H1 (cell line): Measurements from ENCODE around the gene PLXNB2. TPM values are rescaled to one million over a fixed set of nuclear protein-coding genes. Genes with fewer than 3 reads are reported as not detected.

ENCODE experiments used
- CTCF ChIA-PET: fragments of 300-600 bp; sonication (Branson Sonifier 250); formaldehyde crosslinking; loops from one replicate; lab custom pipeline; 2021; ENCODE audit not compliant: partially characterized antibody; lab: Charles Lee
- POLR2A ChIA-PET: fragments of 300-600 bp; sonication (Branson Sonifier 250); formaldehyde crosslinking; loops from one replicate; lab custom pipeline; 2021; ENCODE audit warnings: inconsistent platforms; ENCODE audit not compliant: partially characterized antibody; lab: Charles Lee
- DNase-seq, 2 experiments: peaks; one replicate each; pipeline versions ENCODE4 v3.0.0 to v3.0.0-alpha.2; 2010 to 2022; ENCODE audit warnings: low spot score in 2 of 2, low read depth in 1 of 2, mixed read lengths in 1 of 2
- FAIRE-seq: peaks from 2 replicates; lab custom pipeline; 2011; peaks lifted over from hg19 to GRCh38; lab: Jason Lieb, UNC
- H2AFZ ChIP-seq: 2 replicates; pipeline ENCODE4 v1.8.1; 2012; ENCODE audit warnings: low read length, inconsistent platforms
- H2AK5ac ChIP-seq: 2 replicates; pipeline ENCODE4 v1.6.1; 2013; ENCODE audit warnings: low read depth, low read length
- H2BK120ac ChIP-seq: replicated peaks from 2 replicates; pipeline ENCODE3; 2013; ENCODE audit warnings: low read depth, low read length, inconsistent platforms
- H2BK12ac ChIP-seq: 2 replicates; pipeline ENCODE4 v1.6.1; 2013; ENCODE audit warnings: low read depth, low read length
- H2BK15ac ChIP-seq: 2 replicates; pipeline ENCODE4 v1.6.1; 2013; ENCODE audit warnings: low read length
- H2BK20ac ChIP-seq: 2 replicates; pipeline ENCODE4 v1.6.1; 2013; ENCODE audit warnings: low read length
- H2BK5ac ChIP-seq: 2 replicates; pipeline ENCODE4 v1.6.1; 2013; ENCODE audit warnings: low read depth, low read length
- H3K14ac ChIP-seq: 2 replicates; pipeline ENCODE4 v1.6.1; 2013; ENCODE audit warnings: inconsistent platforms; ENCODE audit not compliant: insufficient read length
- H3K18ac ChIP-seq: 2 replicates; pipeline ENCODE4 v1.6.1; 2013; ENCODE audit warnings: low read length; ENCODE audit errors: extremely low read depth
- H3K23ac ChIP-seq: 2 replicates; pipeline ENCODE4 v1.6.1; 2013; ENCODE audit warnings: inconsistent platforms; ENCODE audit not compliant: insufficient read length
- H3K23me2 ChIP-seq: 2 replicates; pipeline ENCODE4 v1.6.1; 2013; ENCODE audit warnings: low read depth, low read length
- H3K27ac ChIP-seq: 2 replicates; pipeline ENCODE4 v1.6.1; 2011; ENCODE audit warnings: low read depth, low read length, inconsistent platforms
- H3K27me3 ChIP-seq, 4 experiments: replicated peaks in 1 of 4; 1 replicate in 1 of 4; 2 replicates in 3 of 4; pipeline versions ENCODE4 v1.6.1 to v1.8.1; 2011 to 2013; ENCODE audit warnings: low read length in 3 of 4, mild to moderate bottlenecking in 3 of 4, inconsistent platforms in 2 of 4, mixed read lengths in 2 of 4, moderate library complexity in 1 of 4; ENCODE audit not compliant: control insufficient read depth in 3 of 4, insufficient read depth in 3 of 4; ENCODE audit errors: extremely low read depth in 1 of 4
- H3K36me3 ChIP-seq, 4 experiments: 2 replicates each; pipeline versions ENCODE4 v1.6.1 to v1.8.1; 2011 to 2013; ENCODE audit warnings: mild to moderate bottlenecking in 4 of 4, low read length in 3 of 4, moderate library complexity in 2 of 4, control low read depth in 1 of 4, inconsistent platforms in 1 of 4; ENCODE audit not compliant: insufficient read depth in 4 of 4, control insufficient read depth in 2 of 4
- H3K4ac ChIP-seq: replicated peaks from 2 replicates; pipeline ENCODE3; 2013; ENCODE audit warnings: low read length, low read depth, mixed read lengths, inconsistent platforms; ENCODE audit not compliant: insufficient read length
- H3K4me1 ChIP-seq, 4 experiments: replicated peaks in 1 of 4; 1 replicate in 1 of 4; 2 replicates in 3 of 4; pipeline versions ENCODE4 v1.6.1 to v1.8.1; 2011 to 2013; ENCODE audit warnings: low read length in 3 of 4, inconsistent platforms in 2 of 4, mixed read lengths in 1 of 4; ENCODE audit not compliant: insufficient read depth in 4 of 4, control insufficient read depth in 3 of 4
- H3K4me2 ChIP-seq, 2 experiments: 2 replicates each; pipeline versions ENCODE4 v1.6.1 to v1.8.1; 2011 to 2013; ENCODE audit warnings: low read depth in 2 of 2, low read length in 2 of 2, control low read depth in 1 of 2, inconsistent platforms in 1 of 2, mild to moderate bottlenecking in 1 of 2; ENCODE audit not compliant: insufficient read depth in 1 of 2
- H3K4me3 ChIP-seq, 4 experiments: fragments of 200-600, 300-600 bp in 1 of 4; sonication (generic), shearing (Covaris generic), sonication (Bioruptor Twin) in 1 of 4; 2 replicates each; pipeline versions ENCODE4 v1.5.1 to v1.8.1; 2011 to 2016; ENCODE audit warnings: low read length in 4 of 4, low read depth in 3 of 4, control low read depth in 2 of 4, inconsistent platforms in 2 of 4, mild to moderate bottlenecking in 2 of 4, mixed read lengths in 1 of 4, moderate library complexity in 1 of 4; ENCODE audit not compliant: insufficient read depth in 2 of 4; ENCODE audit errors: extremely low read depth in 1 of 4
- H3K56ac ChIP-seq: replicated peaks from 2 replicates; pipeline ENCODE3; 2013; ENCODE audit warnings: low read depth, mild to moderate bottlenecking, mixed read lengths, low read length, inconsistent platforms; ENCODE audit not compliant: insufficient read length
- H3K79me1 ChIP-seq: 2 replicates; pipeline ENCODE4 v1.6.1; 2013; ENCODE audit warnings: low read depth, low read length, control low read depth
- H3K79me2 ChIP-seq, 2 experiments: 2 replicates each; pipeline versions ENCODE4 v1.6.1 to v1.8.1; 2012 to 2013; ENCODE audit warnings: low read length in 2 of 2, mild to moderate bottlenecking in 2 of 2, inconsistent platforms in 1 of 2; ENCODE audit not compliant: insufficient read depth in 2 of 2, control insufficient read depth in 1 of 2
- H3K9ac ChIP-seq, 4 experiments: replicated peaks in 1 of 4; 1 replicate in 1 of 4; 2 replicates in 3 of 4; pipeline versions ENCODE4 v1.6.1 to v1.8.1; 2011 to 2013; ENCODE audit warnings: low read depth in 3 of 4, low read length in 3 of 4, control low read depth in 2 of 4, mild to moderate bottlenecking in 2 of 4, moderate library complexity in 2 of 4, inconsistent platforms in 1 of 4; ENCODE audit errors: extremely low read depth in 1 of 4
- H3K9me3 ChIP-seq, 2 experiments: 2 replicates each; pipeline versions ENCODE4 v1.6.1 to v1.8.1; 2012 to 2013; ENCODE audit warnings: mild to moderate bottlenecking in 2 of 2, moderate library complexity in 2 of 2, control low read depth in 1 of 2, inconsistent platforms in 1 of 2, low read depth in 1 of 2, low read length in 1 of 2, mixed read lengths in 1 of 2; ENCODE audit not compliant: insufficient read depth in 2 of 2
- H4K20me1 ChIP-seq, 2 experiments: replicated peaks in 1 of 2; 2 replicates each; pipeline versions ENCODE3 to v1.8.1; 2011 to 2013; ENCODE audit warnings: inconsistent platforms in 2 of 2, low read length in 2 of 2, mild to moderate bottlenecking in 1 of 2; ENCODE audit not compliant: insufficient read depth in 2 of 2, control insufficient read depth in 1 of 2
- H4K5ac ChIP-seq: 2 replicates; pipeline ENCODE4 v1.6.1; 2013; ENCODE audit warnings: low read length, low read depth, mixed read lengths, inconsistent platforms; ENCODE audit not compliant: insufficient read length
- H4K8ac ChIP-seq: 2 replicates; pipeline ENCODE4 v1.8.0; 2013; ENCODE audit warnings: mild to moderate bottlenecking, moderate library complexity, low read length, inconsistent platforms; ENCODE audit not compliant: insufficient read depth; ENCODE audit errors: extremely low read depth
- H4K91ac ChIP-seq: replicated peaks from 2 replicates; pipeline ENCODE3; 2013; ENCODE audit warnings: low read length, mixed read lengths, inconsistent platforms; ENCODE audit not compliant: insufficient read length
- CREB1 ChIP-seq: IDR thresholded peaks from 2 replicates; pipeline ENCODE4 v1.6.1; 2012; ENCODE audit warnings: inconsistent platforms
- CTCF ChIP-seq, 3 experiments: IDR thresholded peaks; 1 replicate in 2 of 3; 2 replicates in 1 of 3; pipeline versions ENCODE4 v1.5.1 to v1.6.1; 2011; ENCODE audit warnings: low read length in 3 of 3, mild to moderate bottlenecking in 3 of 3, inconsistent platforms in 2 of 3, low read depth in 1 of 3, moderate library complexity in 1 of 3; ENCODE audit not compliant: insufficient read depth in 1 of 3; ENCODE audit errors: control extremely low read depth in 1 of 3
- FOSL1 ChIP-seq: IDR thresholded peaks from 2 replicates; pipeline ENCODE4 v1.6.1; 2011; ENCODE audit warnings: mild to moderate bottlenecking, low read depth, low read length, moderate library complexity; ENCODE audit not compliant: insufficient read depth
- GABPA ChIP-seq: IDR thresholded peaks from 2 replicates; pipeline ENCODE4 v1.6.1; 2011; ENCODE audit warnings: mild to moderate bottlenecking, low read length, moderate library complexity, borderline replicate concordance; ENCODE audit not compliant: insufficient read depth
- RNF2 ChIP-seq: fragments of 200-900, 300-1000 bp; sonication (generic); IDR thresholded peaks from 2 replicates; pipeline ENCODE4 v1.7.1; 2016; ENCODE audit warnings: borderline replicate concordance, low read depth, mild to moderate bottlenecking, antibody characterized with exemption, low read length; ENCODE audit not compliant: poor library complexity, severe bottlenecking; ENCODE audit errors: missing control alignments
- SUZ12 ChIP-seq: fragments of 200-600 bp; sonication (generic); IDR thresholded peaks from 2 replicates; pipeline ENCODE4 v1.6.1; 2012; ENCODE audit warnings: mild to moderate bottlenecking, inconsistent platforms, low read length, moderate library complexity, mixed read lengths
- WGBS, 2 experiments: shearing (Covaris generic) in 1 of 2; methylation state at CpG; one replicate each; pipeline versions ENCODE4 v1.1.6 to v1.1.7; 2013 to 2015; ENCODE audit warnings: low lambda C conversion rate in 2 of 2, mixed read lengths in 2 of 2, inconsistent platforms in 1 of 2, low coverage in 1 of 2, missing lambda C conversion rate in 1 of 2; ENCODE audit not compliant: insufficient replicate concordance in 2 of 2, insufficient coverage in 1 of 2, insufficient read length in 1 of 2; ENCODE audit errors: extremely low coverage in 1 of 2, missing lambda C conversion rate in 1 of 2; 5-methylcytosine and 5-hydroxymethylcytosine counted together
- polyA plus RNA-seq, 7 experiments: library from polyadenylated mRNA; depleted of rRNA in 3 of 7; stranded (reverse) in 5 of 7; unstranded in 2 of 7; fragments of >200 nt in 5 of 7; fragments of 200-250 nt in 2 of 7; gene quantifications; 1 replicate in 5 of 7; 2 replicates in 1 of 7; 4 replicates in 1 of 7; pipeline versions ENCODE4 v1.2.1 to v1.2.3, GENCODE V29; 2011 to 2013; ENCODE audit warnings: missing spikeins in 2 of 7, mixed read lengths in 2 of 7
- total RNA-seq: library from RNA; stranded (reverse); fragmentation: NEBNext Ultra II Directional; extraction: Animal tissue kit (Norgen Biotek cat#: 25700); gene quantifications from 2 replicates; pipeline ENCODE4 v1.2.1, GENCODE V29; 2021

PLXNB2 gene
- total and polyA plus RNA-seq, 2 of the 8 experiments (the other 6 are each of a cell fraction or from before 2014, with no cell fraction given): 58.3 to 92.8 TPM

GRCh38 chr22:50252082-50253045, 55.1 kb downstream of the PLXNB2 start:
- Histone ChIP-seq H3K4me2 (peak overlapping the region; percentile 68 to 99; a peak in 3 of 4 replicates), H3K79me1 (0 out of 2 replicates have a peak, but pooled peaks cover 3% of the 10 kb centered on the region), H2BK15ac (0 out of 2 replicates have a peak overlapping the region, but pooled peaks have one; percentile 81), H3K14ac (no peak overlapping the region), H3K9ac (no peak overlapping the region), H4K5ac (no peak overlapping the region), H3K27me3 (no peaks in the 10 kb centered on the region), H3K79me2 (no peaks in the 10 kb centered on the region), H3K4ac (peak overlapping the region; percentile 65), H2BK120ac (no peak overlapping the region), H4K8ac (peak overlapping the region; percentile 88; the same call in 1 of the 2 replicates), H3K4me1 (peaks cover 0 to 12% (median 8%) of the 10 kb centered on the region in 4 experiments; a peak in 6 of 7 replicates), H2AFZ (no peak overlapping the region), H3K36me3 (no peaks in the 10 kb centered on the region), H3K4me3 (peak overlapping the region in 3 of 4 experiments; percentile 71 to 80 (median 72); a peak in 5 of 8 replicates), H2BK12ac (peak overlapping the region; percentile 68; the same call in 1 of the 2 replicates), H4K20me1 (peaks cover 0 to 13% of the 10 kb centered on the region in 2 experiments), H3K18ac (no peak overlapping the region), H2AK5ac (no peak overlapping the region), H3K23ac (no peak overlapping the region), H3K9me3 (no peaks in the 10 kb centered on the region), H2BK20ac (no peak overlapping the region), H4K91ac (no peak overlapping the region), H3K27ac (no peak overlapping the region), H3K56ac (no peak overlapping the region), H3K23me2 (peaks cover 12% of the 10 kb centered on the region), H2BK5ac (no peak overlapping the region)
- POLR2A ChIA-PET: interaction anchor here (0.6 to 1.9 kb wide), 7 partner anchors 9 to 315 kb away, joined by 3 to 6 read pairs (median 3); partner anchors contain the start of gene MAPK12
- whole genome bisulfite sequencing, 2 experiments: 47% methylated on average over 24 of the region's 25 CpGs; no CpG with 5 or more reads in 1 of the 2 experiments
- DNase-seq: peak in 1 of 2 experiments; percentile 85
- CTCF ChIA-PET: interaction anchor here (0.7 to 3.7 kb wide), 33 partner anchors 8 to 302 kb away, joined by 3 to 30 read pairs (median 4); partner anchors contain the start of genes MAPK12 and SCO2
- FAIRE-seq: no peak
- TF ChIP-seq FOSL1 (no peak), CREB1 (no peak), CTCF (IDR thresholded peaks at IDR 0.05; ENCODE audit: control extremely low read depth in 1 of 3, insufficient read depth in 1 of 3, low read depth in 1 of 3, low read length in 3 of 3) (peak; percentile 83 to 93 (median 84)), GABPA (peak; percentile 28; the same call in 1 of the 2 replicates), SUZ12 (no peak), RNF2 (no peak)
